SK-N-SH treated with all-trans-retinoic acid at 6 μM for 48 hours (cell line): ENCODE results near the gene SAMD8.

Experiments
- CREB5 ChIP-seq: fragments of 250-450 bp; sonication (Bioruptor Pico); IDR thresholded peaks from 2 replicates; pipeline ENCODE4 v1.5.1; 2020; ENCODE audit warnings: low read depth, mild to moderate bottlenecking, moderate library complexity
- CSRNP3 ChIP-seq: fragments of 250-450 bp; sonication (Bioruptor Pico); IDR thresholded peaks from 2 replicates; pipeline ENCODE4 v1.5.1; 2021; ENCODE audit warnings: mild to moderate bottlenecking, moderate library complexity
- GLIS3 ChIP-seq: fragments of 250-450 bp; sonication (Bioruptor Pico); IDR thresholded peaks from 2 replicates; pipeline ENCODE4 v1.5.0; 2020; ENCODE audit warnings: mild to moderate bottlenecking, moderate library complexity
- ISL1 ChIP-seq: fragments of 250-450 bp; sonication (Bioruptor Pico); IDR thresholded peaks from 2 replicates; pipeline ENCODE4 v2.1.2; 2022; ENCODE audit warnings: mild to moderate bottlenecking, moderate library complexity
- OSR1 ChIP-seq: fragments of 250-450 bp; sonication (Bioruptor Pico); IDR thresholded peaks from 2 replicates; pipeline ENCODE4 v1.8.0; 2022; ENCODE audit warnings: moderate library complexity, mild to moderate bottlenecking, inconsistent platforms
- PATZ1 ChIP-seq: fragments of 250-450 bp; sonication (Bioruptor Pico); IDR thresholded peaks from 2 replicates; pipeline ENCODE4 v1.8.0; 2020; ENCODE audit warnings: mild to moderate bottlenecking, moderate library complexity, borderline replicate concordance
- POU6F1 ChIP-seq: fragments of 250-450 bp; sonication (Bioruptor Pico); IDR thresholded peaks from 2 replicates; pipeline ENCODE4 v1.8.0; 2021; ENCODE audit warnings: low read depth, mild to moderate bottlenecking, moderate library complexity, borderline replicate concordance
- RARB ChIP-seq: fragments of 250-450 bp; sonication (Bioruptor Pico); IDR thresholded peaks from 2 replicates; pipeline ENCODE4 v1.8.0; 2021; ENCODE audit warnings: mild to moderate bottlenecking, moderate library complexity
- SNAI2 ChIP-seq: fragments of 250-450 bp; sonication (Bioruptor Pico); IDR thresholded peaks from 2 replicates; pipeline ENCODE4 v1.5.0; 2020; ENCODE audit warnings: mild to moderate bottlenecking, moderate library complexity
- TOX ChIP-seq: fragments of 250-450 bp; sonication (Bioruptor Pico); IDR thresholded peaks from 2 replicates; pipeline ENCODE4 v1.8.0; 2021; ENCODE audit warnings: mild to moderate bottlenecking, moderate library complexity, borderline replicate concordance
- ZFP30 ChIP-seq: fragments of 450-650 bp; formaldehyde crosslinking; IDR thresholded peaks from 2 replicates; pipeline ENCODE4 v1.5.0; 2022; ENCODE audit warnings: mild to moderate bottlenecking, moderate library complexity
- ZNF565 ChIP-seq: fragments of 450-650 bp; formaldehyde crosslinking; conservative IDR thresholded peaks from 2 replicates; pipeline ENCODE4 v1.5.0; 2020; ENCODE audit warnings: low read depth, mild to moderate bottlenecking, moderate library complexity
- ZNF70 ChIP-seq: fragments of 450-650 bp; formaldehyde crosslinking; IDR thresholded peaks from 2 replicates; pipeline ENCODE4 v1.5.0; 2020; ENCODE audit warnings: mild to moderate bottlenecking, moderate library complexity

GRCh38 chr10:75181073-75181472 is 69.6 kb downstream of the SAMD8 start:
- TF ChIP-seq ZNF565 (CRISPR knock-in tag): no peak
- no peak for TF ChIP-seq TOX (CRISPR knock-in tag)
- TF ChIP-seq ZFP30 (CRISPR knock-in tag): no peak
- TF ChIP-seq POU6F1 (CRISPR knock-in tag): no peak
- no peak for TF ChIP-seq SNAI2 (CRISPR knock-in tag)
- TF ChIP-seq ZNF70 (CRISPR knock-in tag): no peak
- no peak for TF ChIP-seq CSRNP3 (CRISPR knock-in tag)
- TF ChIP-seq OSR1 (CRISPR knock-in tag): no peak
- no peak for TF ChIP-seq GLIS3 (CRISPR knock-in tag)
- TF ChIP-seq RARB (CRISPR knock-in tag): no peak
- no peak for TF ChIP-seq PATZ1 (CRISPR knock-in tag)
- TF ChIP-seq CREB5 (CRISPR knock-in tag): no peak
- TF ChIP-seq ISL1: no peak
